Measurements from ENCODE around the gene TAF5L.

GRCh38 chr1:229625915-229626831 is at the start of gene TAF5L, which contains the start of gene URB2:
- TF ChIP-seq, protein P1, sequence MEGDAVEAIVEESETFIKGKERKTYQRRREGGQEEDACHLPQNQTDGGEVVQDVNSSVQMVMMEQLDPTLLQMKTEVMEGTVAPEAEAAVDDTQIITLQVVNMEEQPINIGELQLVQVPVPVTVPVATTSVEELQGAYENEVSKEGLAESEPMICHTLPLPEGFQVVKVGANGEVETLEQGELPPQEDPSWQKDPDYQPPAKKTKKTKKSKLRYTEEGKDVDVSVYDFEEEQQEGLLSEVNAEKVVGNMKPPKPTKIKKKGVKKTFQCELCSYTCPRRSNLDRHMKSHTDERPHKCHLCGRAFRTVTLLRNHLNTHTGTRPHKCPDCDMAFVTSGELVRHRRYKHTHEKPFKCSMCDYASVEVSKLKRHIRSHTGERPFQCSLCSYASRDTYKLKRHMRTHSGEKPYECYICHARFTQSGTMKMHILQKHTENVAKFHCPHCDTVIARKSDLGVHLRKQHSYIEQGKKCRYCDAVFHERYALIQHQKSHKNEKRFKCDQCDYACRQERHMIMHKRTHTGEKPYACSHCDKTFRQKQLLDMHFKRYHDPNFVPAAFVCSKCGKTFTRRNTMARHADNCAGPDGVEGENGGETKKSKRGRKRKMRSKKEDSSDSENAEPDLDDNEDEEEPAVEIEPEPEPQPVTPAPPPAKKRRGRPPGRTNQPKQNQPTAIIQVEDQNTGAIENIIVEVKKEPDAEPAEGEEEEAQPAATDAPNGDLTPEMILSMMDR (conservative IDR thresholded peaks at IDR 0.05) = no peak
- no peak for TF ChIP-seq EZH2 (IDR thresholded peaks at IDR 0.05; ENCODE audit: low read depth)

Measured in PC-9 (cell line).